MG63 (cell line): ENCODE data around the gene LHPP. TPM values are rescaled to one million over a fixed set of nuclear protein-coding genes. Genes with fewer than 3 reads are reported as not detected.
"Not testable (repeated sequence)": the region's sequence is repeated elsewhere in the genome, so short reads cannot be mapped to it uniquely, and the experiment has no call there.

Source experiments
- DNase-seq: peaks from one replicate; pipeline ENCODE4 v3.0.0-alpha.2; 2020
- H3K27me3 ChIP-seq: fragments of 250-450 bp; sonication (Bioruptor Pico); 2 replicates; pipeline ENCODE4 v1.5.1; 2020; ENCODE audit warnings: mild to moderate bottlenecking, moderate library complexity
- H3K36me3 ChIP-seq: fragments of 250-450 bp; sonication (Bioruptor Pico); 2 replicates; pipeline ENCODE4 v1.5.1; 2020; ENCODE audit warnings: mild to moderate bottlenecking, moderate library complexity
- H3K4me3 ChIP-seq: fragments of 250-450 bp; sonication (Bioruptor Pico); 2 replicates; pipeline ENCODE4 v1.5.1; 2020; ENCODE audit warnings: mild to moderate bottlenecking, moderate library complexity
- H3K9me3 ChIP-seq: fragments of 250-450 bp; sonication (Bioruptor Pico); 2 replicates; pipeline ENCODE4 v1.5.1; 2020; ENCODE audit warnings: mild to moderate bottlenecking, moderate library complexity
- total RNA-seq: library from RNA; depleted of rRNA; stranded (reverse); fragments of >200 nt; shearing (Covaris generic); gene quantifications from 2 replicates; pipeline ENCODE4 v1.2.3, GENCODE V29; 2014; ENCODE audit warnings: low replicate concordance

Gene LHPP
- total RNA-seq, 1 experiment from 2014 or later = 17.0 TPM

DNA sequence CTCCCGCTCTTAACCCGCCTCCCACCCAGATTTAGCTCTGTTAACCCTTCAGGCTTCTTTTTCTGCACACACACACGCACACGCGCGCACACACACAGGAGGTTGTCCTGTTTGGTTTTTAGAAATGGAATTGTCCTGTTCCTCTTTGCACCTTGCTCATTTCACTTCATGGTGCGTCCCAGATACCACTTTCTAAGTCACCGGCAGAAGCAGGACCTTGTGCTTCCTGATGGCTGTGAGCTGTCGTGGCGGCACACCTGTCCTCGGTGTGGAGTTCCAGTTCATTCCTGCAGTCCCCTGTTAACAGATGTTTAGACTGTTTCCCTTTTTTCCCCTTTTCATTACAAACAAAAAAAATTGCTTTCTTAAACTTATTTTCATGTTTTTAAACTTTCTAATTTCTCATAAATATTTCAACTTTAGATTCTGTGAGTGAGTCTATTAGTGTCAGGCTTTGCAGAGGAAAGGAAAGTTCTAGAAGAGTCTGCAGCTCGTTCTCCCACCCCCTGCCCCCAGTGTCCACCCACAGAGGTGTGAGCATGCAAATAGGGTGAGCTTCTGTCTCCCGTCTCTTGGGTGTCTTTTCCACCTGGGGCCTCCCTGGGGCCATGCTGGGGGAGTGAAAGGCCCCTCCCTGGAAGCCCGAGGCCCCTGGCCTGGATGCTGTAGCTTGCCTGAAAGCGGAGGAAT lies 85.5 kb downstream of the LHPP start:
- no peaks in the 10 kb centered on the region for H3K36me3 ChIP-seq
- no peaks in the 10 kb centered on the region for H3K27me3 ChIP-seq
- DNase-seq = no peak
- no peaks in the 10 kb centered on the region for H3K9me3 ChIP-seq
- H3K4me3 ChIP-seq = no peak overlapping the region

DNA sequence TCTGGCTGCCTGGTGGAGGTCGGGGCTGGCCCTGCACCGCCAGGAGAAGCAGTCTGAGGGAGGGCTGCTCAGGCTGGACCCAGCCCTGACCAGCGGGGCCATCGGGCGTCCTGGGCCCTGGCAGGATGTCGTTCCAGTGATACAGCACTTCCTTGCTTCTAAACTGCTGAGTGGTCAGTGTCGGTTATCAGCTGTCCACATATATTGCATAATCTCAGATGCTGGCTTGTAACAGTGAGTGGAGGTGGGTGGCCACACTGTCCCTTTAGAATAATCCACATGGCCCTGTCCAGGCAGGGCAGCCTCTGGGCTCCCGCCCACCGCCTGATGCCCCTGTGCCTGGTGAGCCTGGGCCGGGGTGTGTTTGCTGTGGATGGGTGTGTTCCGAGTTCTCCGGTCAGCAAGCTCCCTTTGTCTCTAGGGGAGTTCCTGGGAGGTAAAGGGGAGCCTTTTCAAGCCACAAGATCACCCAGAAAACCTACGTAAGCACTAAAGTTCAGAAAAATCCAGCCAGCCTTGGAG lies 86.1 kb downstream of the LHPP start:
- H3K9me3 ChIP-seq = no peaks in the 10 kb centered on the region
- no peak for DNase-seq
- no peak overlapping the region for H3K4me3 ChIP-seq
- no peaks in the 10 kb centered on the region for H3K36me3 ChIP-seq
- no peaks in the 10 kb centered on the region for H3K27me3 ChIP-seq

DNA sequence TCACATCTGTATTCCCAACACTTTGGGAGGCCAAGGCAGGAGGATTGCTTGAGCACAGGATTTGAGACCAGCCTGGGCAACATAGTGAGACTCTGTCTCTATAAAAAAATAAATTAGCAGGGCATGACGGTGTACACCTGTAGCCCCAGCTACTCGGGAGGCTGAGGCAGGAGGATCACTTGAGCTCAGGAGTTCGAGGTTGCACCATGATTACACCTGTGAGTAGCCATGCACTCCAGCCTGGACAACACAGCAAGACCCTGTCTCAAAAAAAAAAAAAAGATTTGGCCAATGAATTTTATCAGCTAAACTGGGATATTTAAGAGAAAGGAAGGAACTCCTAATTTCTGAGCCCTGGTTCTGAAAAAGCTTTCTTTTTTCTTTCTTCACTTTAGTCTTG lies 87.5 kb downstream of the LHPP start:
- H3K4me3 ChIP-seq, H3K36me3 ChIP-seq, H3K9me3 ChIP-seq, DNase-seq, H3K27me3 ChIP-seq: not testable (repeated sequence)

DNA sequence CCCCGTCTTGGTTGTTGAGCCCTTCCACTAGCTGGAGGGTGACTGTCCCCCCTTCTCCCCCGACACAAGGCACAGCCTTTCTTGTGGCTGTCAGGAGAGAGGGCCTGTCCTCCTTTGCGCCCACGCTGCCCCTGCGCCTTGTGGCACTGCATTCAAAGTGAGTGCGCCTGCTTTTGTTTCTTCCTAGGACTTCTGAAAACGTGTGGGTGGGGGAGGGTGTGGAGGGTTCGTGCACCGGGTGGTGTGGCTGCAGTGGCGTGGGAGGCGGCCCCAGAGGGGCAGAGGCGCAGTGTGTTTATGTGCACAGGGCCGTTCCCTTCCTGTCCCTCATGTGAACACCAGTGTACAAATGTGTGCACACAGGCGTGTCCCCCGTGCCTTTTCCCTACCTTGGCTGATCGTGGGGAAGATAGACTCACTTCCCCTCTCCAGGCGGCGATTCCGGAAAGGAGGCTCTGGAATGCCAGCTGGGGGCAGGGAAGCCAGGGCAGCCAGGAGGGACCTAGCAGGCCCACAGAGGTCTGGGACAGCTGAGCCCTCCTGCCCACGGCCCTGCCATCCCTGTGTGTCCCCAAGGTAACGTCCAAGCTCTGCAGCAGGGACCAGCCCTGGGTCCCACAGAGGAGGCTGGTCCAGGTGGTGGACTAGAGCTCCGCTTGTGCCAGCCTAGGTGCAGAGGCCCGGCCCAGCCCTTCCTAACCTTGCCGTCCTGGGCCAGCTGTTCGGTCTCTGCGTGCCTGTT lies 88.8 kb downstream of the LHPP start:
- DNase-seq = no peak
- Histone ChIP-seq H3K36me3 (no peaks in the 10 kb centered on the region), H3K4me3 (no peak overlapping the region), H3K27me3 (no peaks in the 10 kb centered on the region), H3K9me3 (no peaks in the 10 kb centered on the region)

DNA sequence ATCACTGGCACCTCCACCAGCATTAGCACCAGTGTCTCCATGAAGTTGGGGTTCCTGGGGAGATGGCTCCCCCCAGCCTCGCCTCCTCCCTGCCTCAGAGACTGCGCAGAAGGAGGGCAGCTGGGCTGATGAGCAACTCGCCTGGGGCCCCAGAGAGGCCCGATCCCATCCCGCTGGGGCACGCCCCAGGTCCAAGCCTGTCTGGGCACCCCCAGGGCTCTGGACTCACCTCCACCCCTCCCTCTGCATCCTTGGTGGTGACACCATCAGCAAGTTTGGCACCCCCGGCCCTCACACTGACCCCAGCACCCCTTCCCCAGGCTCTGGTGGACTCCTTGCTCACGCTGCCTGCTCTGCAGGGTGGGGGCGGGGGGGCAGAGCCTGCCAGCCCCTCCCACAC lies 89.5 kb downstream of the LHPP start:
- Histone ChIP-seq H3K27me3 (no peaks in the 10 kb centered on the region), H3K4me3 (no peak overlapping the region), H3K36me3 (no peaks in the 10 kb centered on the region), H3K9me3 (no peaks in the 10 kb centered on the region)
- DNase-seq = no peak

DNA sequence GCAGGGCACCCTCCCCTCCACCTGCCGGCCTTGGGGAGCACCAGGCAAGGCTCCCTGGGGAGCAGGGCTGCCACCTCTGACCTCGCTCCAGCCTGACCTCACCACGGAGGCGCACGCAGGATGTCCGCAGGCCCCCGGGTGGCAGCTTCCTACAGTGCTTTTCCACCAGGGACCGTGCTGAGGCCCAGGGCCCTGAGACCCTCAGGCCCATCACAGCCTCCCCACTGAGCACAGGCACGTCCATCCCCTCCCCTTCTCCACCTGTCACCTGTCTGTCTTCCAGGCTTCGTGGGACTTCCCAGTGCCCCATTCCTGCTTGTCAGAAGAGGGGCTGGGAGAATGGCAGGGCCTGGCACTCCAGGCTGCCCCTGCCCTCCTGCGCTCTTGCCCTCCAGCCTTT lies 90.1 kb downstream of the LHPP start:
- DNase-seq = no peak
- Histone ChIP-seq H3K9me3 (no peaks in the 10 kb centered on the region), H3K36me3 (no peaks in the 10 kb centered on the region), H3K4me3 (no peak overlapping the region), H3K27me3 (no peaks in the 10 kb centered on the region)

DNA sequence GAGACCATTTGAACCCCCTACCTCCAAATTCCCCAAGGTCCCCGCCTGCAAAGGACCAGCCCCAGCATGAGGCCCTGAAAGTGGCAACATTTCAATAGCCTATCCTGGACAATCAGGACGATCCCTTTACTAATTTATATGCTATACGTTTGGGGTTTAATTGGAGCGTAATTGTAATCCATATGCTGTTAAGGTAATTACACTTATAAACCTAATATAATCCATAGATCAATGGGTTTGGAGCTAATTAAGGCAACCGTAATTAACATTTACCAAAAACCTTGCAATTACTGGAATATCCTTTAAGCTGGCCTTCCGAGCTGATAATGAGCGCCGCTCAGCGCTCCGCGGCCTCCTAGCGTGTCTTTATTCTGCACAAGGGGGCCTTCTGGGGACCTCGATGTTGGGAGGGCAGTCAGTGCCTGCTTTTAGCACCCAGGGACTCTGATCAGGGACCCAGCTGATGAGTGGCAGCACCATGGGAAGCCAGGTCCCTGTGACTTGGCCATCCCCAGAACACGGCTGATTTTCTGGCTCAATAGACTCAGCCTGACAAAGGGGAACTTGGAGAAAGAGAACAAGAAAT lies 91.2 kb downstream of the LHPP start:
- Histone ChIP-seq H3K27me3 (no peaks in the 10 kb centered on the region), H3K4me3 (no peak overlapping the region), H3K36me3 (no peaks in the 10 kb centered on the region), H3K9me3 (no peaks in the 10 kb centered on the region)
- no peak for DNase-seq

DNA sequence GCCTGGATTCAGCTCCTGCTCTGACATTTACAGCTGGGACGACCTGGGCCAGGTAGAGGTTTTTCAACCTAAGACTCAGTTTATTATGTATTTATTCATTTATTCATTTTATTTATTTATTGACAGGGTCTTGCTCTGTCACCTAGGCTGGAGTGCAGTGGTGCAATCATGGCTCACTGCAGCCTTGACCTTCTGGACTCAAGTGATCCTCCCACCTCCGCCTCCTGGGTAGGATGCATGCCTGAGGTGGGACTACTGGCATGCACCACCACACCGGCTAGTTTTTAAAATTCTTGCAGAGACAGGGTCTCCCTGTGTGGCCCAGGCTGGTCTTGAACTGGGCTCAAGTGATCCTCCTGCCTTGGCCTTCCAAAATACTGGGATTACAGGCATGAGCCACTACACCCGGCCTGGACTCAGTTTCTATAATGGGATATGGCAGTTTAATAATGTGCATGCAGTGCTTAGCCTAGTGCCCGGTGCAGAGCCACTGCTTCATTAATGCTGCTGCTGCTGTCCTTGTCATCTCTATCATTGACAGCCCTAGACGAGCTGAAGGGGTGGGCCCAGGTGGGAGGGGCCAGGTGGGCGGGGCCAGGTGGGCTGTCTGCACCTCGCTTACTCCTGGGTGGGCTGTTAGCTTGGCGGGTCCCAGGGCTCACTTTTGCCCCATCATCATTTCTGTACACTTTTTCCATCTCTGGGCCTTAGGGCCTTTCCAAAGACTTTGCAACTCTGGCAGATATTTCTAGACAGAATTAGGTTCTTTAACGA lies 92.6 kb downstream of the LHPP start:
- no peak for DNase-seq
- H3K4me3 ChIP-seq = no peak overlapping the region
- no peaks in the 10 kb centered on the region for H3K36me3 ChIP-seq
- H3K27me3 ChIP-seq = no peaks in the 10 kb centered on the region
- H3K9me3 ChIP-seq = no peaks in the 10 kb centered on the region

DNA sequence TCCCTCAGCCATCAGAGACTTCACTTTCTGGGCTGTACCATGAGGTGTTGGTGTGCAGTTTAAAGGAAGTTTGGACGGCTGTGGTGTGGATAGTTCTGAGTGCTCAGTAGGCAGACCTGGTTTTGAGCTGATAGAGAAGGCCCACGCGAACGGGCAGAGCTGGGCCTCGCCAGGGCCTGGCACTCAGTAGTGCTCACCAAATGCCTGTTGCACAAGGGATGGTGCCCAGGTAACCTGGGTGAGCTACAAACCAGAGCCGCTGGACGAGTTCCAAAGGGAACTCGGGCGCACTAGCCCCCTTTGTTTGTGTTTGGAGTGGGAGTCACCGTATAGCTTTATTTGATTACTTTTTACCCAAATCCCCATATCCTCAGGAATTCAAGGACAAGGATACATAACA lies 95.5 kb downstream of the LHPP start:
- H3K4me3 ChIP-seq = no peak overlapping the region
- H3K36me3 ChIP-seq = no peaks in the 10 kb centered on the region
- no peaks in the 10 kb centered on the region for H3K27me3 ChIP-seq
- H3K9me3 ChIP-seq = no peaks in the 10 kb centered on the region
- no peak for DNase-seq

DNA sequence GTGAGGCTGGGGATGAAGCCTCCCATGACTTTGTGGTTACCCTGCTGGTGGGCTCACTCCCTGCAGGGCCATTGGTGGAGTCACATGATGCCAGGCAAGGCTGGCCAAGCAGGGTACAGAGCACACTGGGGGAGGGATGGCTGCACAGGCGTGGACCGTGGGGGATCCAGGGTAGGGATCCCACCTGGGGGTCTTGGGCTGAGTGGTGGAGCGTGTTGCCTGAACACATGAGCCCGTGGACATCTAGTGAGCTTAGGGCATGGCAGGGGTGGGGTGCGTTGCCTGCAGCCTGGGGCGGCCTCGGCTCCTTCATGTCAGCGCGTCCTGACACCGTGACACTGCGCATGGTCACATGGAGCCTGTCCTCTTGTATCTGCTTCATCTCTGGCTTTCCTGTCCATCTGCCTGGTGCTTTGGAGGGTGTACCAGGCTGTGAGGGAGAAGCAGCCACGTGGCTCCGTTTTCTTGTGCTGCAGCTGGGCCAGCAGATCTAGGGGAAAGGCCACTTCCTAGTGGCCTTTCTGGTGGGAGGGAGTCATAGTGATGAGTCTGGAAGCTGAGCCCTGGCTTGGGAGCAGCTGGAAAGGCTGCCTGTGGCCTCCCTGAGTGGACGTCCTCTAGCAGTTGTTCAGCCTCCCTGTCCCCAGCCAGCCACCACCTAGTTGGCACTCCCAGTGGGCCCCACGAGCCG lies 96.2 kb downstream of the LHPP start:
- DNase-seq = no peak
- Histone ChIP-seq H3K27me3 (no peaks in the 10 kb centered on the region), H3K4me3 (no peak overlapping the region), H3K36me3 (no peaks in the 10 kb centered on the region), H3K9me3 (no peaks in the 10 kb centered on the region)

DNA sequence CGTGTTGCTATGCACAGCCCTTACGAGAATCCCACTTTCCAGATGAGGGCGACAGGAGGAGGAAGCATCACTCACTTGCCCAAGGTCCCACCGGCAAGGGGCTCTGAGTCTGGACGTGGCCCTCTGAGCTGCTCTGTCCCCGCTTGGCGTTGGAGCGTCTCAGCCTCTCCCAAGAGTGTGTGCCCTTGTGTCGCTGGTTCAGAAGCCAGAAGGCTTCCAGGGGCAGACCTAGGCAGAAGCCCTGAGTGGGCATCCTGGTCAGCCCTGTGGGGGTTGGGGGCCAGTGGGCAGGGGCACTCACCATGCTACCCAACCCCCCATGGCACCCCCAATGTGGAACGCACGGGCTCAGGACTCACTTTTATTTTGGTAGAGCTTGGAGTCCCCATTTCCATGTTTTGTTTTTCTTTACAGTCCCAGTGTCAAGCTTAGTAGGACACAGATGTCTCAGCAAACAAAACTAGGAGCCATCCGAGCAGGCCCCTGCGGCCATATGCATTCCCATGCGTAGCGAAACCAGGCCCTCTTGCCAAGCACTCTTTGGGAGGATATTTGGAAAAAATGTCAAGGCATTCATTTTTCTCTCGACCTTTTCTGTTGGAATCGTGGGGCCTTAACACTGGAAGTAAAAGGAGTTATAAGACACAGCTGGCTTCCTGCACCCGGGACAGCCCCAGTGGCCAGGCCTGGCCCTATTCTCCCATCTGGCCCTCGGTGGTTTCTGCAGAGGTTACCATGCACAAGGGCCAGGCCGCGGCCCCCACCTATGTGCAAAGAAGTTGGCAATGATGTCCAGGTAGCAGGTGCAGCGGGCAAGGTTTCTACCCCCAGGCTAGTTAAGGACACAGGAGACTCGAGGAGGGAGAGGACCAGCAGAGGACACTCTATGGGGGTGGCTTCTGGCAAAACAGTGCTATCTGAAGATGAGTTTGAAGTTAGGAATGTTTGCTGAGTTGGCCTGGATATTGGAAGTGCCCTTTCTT lies 97.0 kb downstream of the LHPP start:
- DNase-seq = no peak

DNA sequence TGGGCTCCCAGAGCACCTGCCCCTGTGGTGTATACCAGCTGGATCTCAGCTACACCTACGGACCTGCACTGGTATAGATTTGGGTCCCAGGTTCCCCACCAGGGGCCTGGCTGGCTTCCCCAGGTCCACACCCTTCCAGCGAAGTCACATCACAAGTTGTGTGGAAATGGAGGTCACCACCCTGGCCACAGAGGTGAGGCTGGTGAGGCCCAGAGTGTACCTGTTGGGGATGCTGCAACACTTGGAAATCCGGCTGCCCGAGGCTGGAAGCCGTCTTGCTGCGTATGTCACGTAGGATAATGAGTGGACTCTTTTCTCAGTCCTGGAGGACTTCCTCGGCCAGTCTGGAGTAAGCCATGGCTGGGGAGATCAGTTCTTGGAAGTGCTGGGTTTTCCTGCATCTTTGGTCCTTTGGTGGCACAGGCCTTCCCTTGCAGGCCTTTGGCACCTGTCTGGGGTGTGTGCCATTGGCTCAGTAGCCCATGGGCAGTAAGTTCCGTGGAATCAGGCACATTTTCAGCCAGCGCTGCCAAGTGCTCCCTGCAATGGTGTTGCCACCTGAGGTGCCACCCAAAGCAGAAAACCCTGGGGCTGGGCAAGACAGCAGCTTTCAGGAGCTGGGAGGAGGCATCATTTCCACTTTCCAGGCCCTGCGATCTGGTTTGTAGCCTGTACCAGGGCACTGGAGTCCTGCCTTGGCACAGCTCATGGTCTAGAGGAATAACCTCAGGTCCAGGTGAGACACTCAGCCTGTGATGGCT lies 97.9 kb downstream of the LHPP start:
- Histone ChIP-seq H3K4me3 (no peak overlapping the region), H3K36me3 (no peaks in the 10 kb centered on the region), H3K9me3 (no peaks in the 10 kb centered on the region), H3K27me3 (no peaks in the 10 kb centered on the region)
- DNase-seq = no peak

More for the DNA sequence above, 97.0 kb downstream of the LHPP start:
- no peaks in the 10 kb centered on the region for H3K9me3 ChIP-seq
- H3K36me3 ChIP-seq = no peaks in the 10 kb centered on the region
- H3K27me3 ChIP-seq = no peaks in the 10 kb centered on the region
- no peak overlapping the region for H3K4me3 ChIP-seq

DNA sequence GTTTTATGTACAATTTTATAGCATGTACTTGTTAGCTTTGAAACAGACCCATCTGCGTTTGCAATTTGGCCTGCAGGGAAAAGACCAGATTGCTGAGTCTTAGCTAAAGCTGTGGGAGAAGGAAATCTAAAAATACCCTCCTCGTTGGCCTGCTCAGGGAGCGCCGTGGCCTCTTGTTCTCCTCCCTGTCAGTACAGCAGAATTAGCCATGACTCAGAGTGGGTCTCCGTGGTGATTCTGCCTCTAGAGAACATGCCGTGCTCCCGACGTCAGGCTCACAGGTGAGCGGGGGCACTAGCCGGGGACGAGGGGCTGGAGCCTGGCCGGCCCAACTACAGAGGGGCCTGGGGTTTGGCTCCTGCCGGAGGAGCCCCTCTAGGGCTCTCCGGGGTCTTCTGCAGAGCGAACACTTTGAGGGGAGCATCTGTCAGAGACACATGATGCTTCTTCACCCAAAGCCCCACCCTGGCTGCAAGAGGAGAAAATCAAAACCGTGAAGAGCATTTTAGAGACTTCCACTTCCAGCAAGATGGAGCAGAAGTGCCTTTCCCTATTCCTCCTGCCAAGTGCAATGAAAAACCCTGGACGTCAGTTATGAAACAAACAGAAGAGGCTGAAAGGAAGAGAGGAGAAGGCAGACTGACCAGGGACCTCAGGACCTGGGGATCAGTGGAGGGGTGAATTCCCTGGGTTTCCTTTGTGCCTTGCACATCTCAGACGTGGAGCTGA lies 98.9 kb downstream of the LHPP start:
- Histone ChIP-seq H3K9me3 (no peaks in the 10 kb centered on the region), H3K36me3 (no peaks in the 10 kb centered on the region), H3K4me3 (no peak overlapping the region), H3K27me3 (no peaks in the 10 kb centered on the region)
- no peak for DNase-seq

DNA sequence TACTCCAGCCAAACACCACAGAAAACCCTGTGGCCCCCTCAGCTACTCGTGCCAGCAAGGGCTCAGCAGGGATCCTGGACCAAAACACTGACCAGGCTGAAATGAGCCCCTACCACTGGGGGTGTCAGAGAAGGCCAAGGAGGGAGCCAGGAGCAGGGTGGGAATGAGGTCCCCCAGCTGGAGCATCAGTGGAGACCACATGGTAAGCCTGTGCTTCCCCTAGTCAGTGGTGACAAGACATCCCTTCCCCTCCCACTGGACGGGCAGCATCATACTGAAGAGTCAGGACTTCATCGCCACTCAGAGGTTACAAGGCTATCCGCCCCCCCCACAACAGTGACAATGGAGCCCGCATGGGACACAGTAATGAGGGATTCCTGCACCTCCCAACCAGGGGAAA lies 99.6 kb downstream of the LHPP start:
- no peak for DNase-seq
- Histone ChIP-seq H3K27me3 (no peaks in the 10 kb centered on the region), H3K36me3 (no peaks in the 10 kb centered on the region), H3K4me3 (no peak overlapping the region), H3K9me3 (no peaks in the 10 kb centered on the region)
